ENCODE measurements around the gene ANAPC1. TPM values are rescaled to one million over a fixed set of nuclear protein-coding genes. Genes with fewer than 3 reads are reported as not detected.
"Not testable (repeated sequence)": the region's sequence is repeated elsewhere in the genome, so short reads cannot be mapped to it uniquely, and the experiment has no call there.

ANAPC1 gene
- total RNA-seq, 1 experiment from 2014 or later: 106 TPM

GRCh38 chr2:111812970-111813622, 70.9 kb downstream of the ANAPC1 start:
- not testable (repeated sequence) for H4K20me1 ChIP-seq (ENCODE audit: insufficient read depth, low read depth, low read length); H3K9ac ChIP-seq (ENCODE audit: low read length); H3K9me3 ChIP-seq (ENCODE audit: low read length); H3K4me1 ChIP-seq (ENCODE audit: low read length); H3K36me3 ChIP-seq (ENCODE audit: insufficient read depth, low read length); H3K9me2 ChIP-seq (replicated peaks; ENCODE audit: insufficient read depth, low read length); H2AFZ ChIP-seq (ENCODE audit: low read length); H3K27me3 ChIP-seq (ENCODE audit: low read length); H3K4me3 ChIP-seq (ENCODE audit: low read length); H3K79me2 ChIP-seq (ENCODE audit: low read length); H3K27ac ChIP-seq (ENCODE audit: low read length); H3K4me2 ChIP-seq (ENCODE audit: low read depth, low read length, poor library complexity, severe bottlenecking); DNase-seq

GRCh38 chr2:111790633-111791032, 93.4 kb downstream of the ANAPC1 start:
- not testable (repeated sequence) for H3K27ac ChIP-seq (ENCODE audit: low read length); H3K36me3 ChIP-seq (ENCODE audit: insufficient read depth, low read length); H3K9me2 ChIP-seq (replicated peaks; ENCODE audit: insufficient read depth, low read length); H4K20me1 ChIP-seq (ENCODE audit: insufficient read depth, low read depth, low read length); H3K4me2 ChIP-seq (ENCODE audit: low read depth, low read length, poor library complexity, severe bottlenecking); H3K79me2 ChIP-seq (ENCODE audit: low read length); H3K27me3 ChIP-seq (ENCODE audit: low read length); H3K9ac ChIP-seq (ENCODE audit: low read length); H3K9me3 ChIP-seq (ENCODE audit: low read length); H3K4me1 ChIP-seq (ENCODE audit: low read length); DNase-seq; H2AFZ ChIP-seq (ENCODE audit: low read length); H3K4me3 ChIP-seq (ENCODE audit: low read length)

GRCh38 chr2:111784081-111784480, 99.9 kb downstream of the ANAPC1 start:
- H3K4me2 ChIP-seq (ENCODE audit: low read depth, low read length, poor library complexity, severe bottlenecking); H3K4me3 ChIP-seq (ENCODE audit: low read length); H3K27me3 ChIP-seq (ENCODE audit: low read length); H3K9me3 ChIP-seq (ENCODE audit: low read length); H3K9me2 ChIP-seq (replicated peaks; ENCODE audit: insufficient read depth, low read length); H3K36me3 ChIP-seq (ENCODE audit: insufficient read depth, low read length); H2AFZ ChIP-seq (ENCODE audit: low read length); H3K9ac ChIP-seq (ENCODE audit: low read length); DNase-seq; H4K20me1 ChIP-seq (ENCODE audit: insufficient read depth, low read depth, low read length); H3K4me1 ChIP-seq (ENCODE audit: low read length); H3K79me2 ChIP-seq (ENCODE audit: low read length); H3K27ac ChIP-seq (ENCODE audit: low read length): not testable (repeated sequence)

GRCh38 chr2:111782195-111782594, 101.8 kb downstream of the ANAPC1 start:
- not testable (repeated sequence) for H3K9me3 ChIP-seq (ENCODE audit: low read length); H3K4me3 ChIP-seq (ENCODE audit: low read length); H3K27me3 ChIP-seq (ENCODE audit: low read length); DNase-seq; H3K79me2 ChIP-seq (ENCODE audit: low read length); H3K9me2 ChIP-seq (replicated peaks; ENCODE audit: insufficient read depth, low read length); H3K4me1 ChIP-seq (ENCODE audit: low read length); H4K20me1 ChIP-seq (ENCODE audit: insufficient read depth, low read depth, low read length); H2AFZ ChIP-seq (ENCODE audit: low read length); H3K36me3 ChIP-seq (ENCODE audit: insufficient read depth, low read length); H3K9ac ChIP-seq (ENCODE audit: low read length); H3K27ac ChIP-seq (ENCODE audit: low read length); H3K4me2 ChIP-seq (ENCODE audit: low read depth, low read length, poor library complexity, severe bottlenecking)

GRCh38 chr2:111781443-111782094, 102.4 kb downstream of the ANAPC1 start:
- H3K4me3 ChIP-seq (ENCODE audit: low read length); H3K9ac ChIP-seq (ENCODE audit: low read length); H3K4me1 ChIP-seq (ENCODE audit: low read length); H4K20me1 ChIP-seq (ENCODE audit: insufficient read depth, low read depth, low read length); H3K9me3 ChIP-seq (ENCODE audit: low read length); H3K27ac ChIP-seq (ENCODE audit: low read length); H3K79me2 ChIP-seq (ENCODE audit: low read length); H3K4me2 ChIP-seq (ENCODE audit: low read depth, low read length, poor library complexity, severe bottlenecking); H2AFZ ChIP-seq (ENCODE audit: low read length); H3K9me2 ChIP-seq (replicated peaks; ENCODE audit: insufficient read depth, low read length); DNase-seq; H3K27me3 ChIP-seq (ENCODE audit: low read length); H3K36me3 ChIP-seq (ENCODE audit: insufficient read depth, low read length): not testable (repeated sequence)

- not testable (repeated sequence) for H3K27me3 ChIP-seq (ENCODE audit: low read length); H3K79me2 ChIP-seq (ENCODE audit: low read length); H3K27ac ChIP-seq (ENCODE audit: low read length); H4K20me1 ChIP-seq (ENCODE audit: insufficient read depth, low read depth, low read length); H3K9me3 ChIP-seq (ENCODE audit: low read length); H2AFZ ChIP-seq (ENCODE audit: low read length); H3K4me3 ChIP-seq (ENCODE audit: low read length); H3K36me3 ChIP-seq (ENCODE audit: insufficient read depth, low read length); H3K4me1 ChIP-seq (ENCODE audit: low read length); H3K4me2 ChIP-seq (ENCODE audit: low read depth, low read length, poor library complexity, severe bottlenecking); DNase-seq; H3K9me2 ChIP-seq (replicated peaks; ENCODE audit: insufficient read depth, low read length); H3K9ac ChIP-seq (ENCODE audit: low read length)
Observed at GRCh38 chr2:111777155-111777554, 106.8 kb downstream of the ANAPC1 start.

- not testable (repeated sequence) for H3K9ac ChIP-seq (ENCODE audit: low read length); H3K4me1 ChIP-seq (ENCODE audit: low read length); H3K4me3 ChIP-seq (ENCODE audit: low read length); H4K20me1 ChIP-seq (ENCODE audit: insufficient read depth, low read depth, low read length); H3K9me3 ChIP-seq (ENCODE audit: low read length); H2AFZ ChIP-seq (ENCODE audit: low read length); H3K4me2 ChIP-seq (ENCODE audit: low read depth, low read length, poor library complexity, severe bottlenecking); H3K79me2 ChIP-seq (ENCODE audit: low read length); H3K27me3 ChIP-seq (ENCODE audit: low read length); H3K9me2 ChIP-seq (replicated peaks; ENCODE audit: insufficient read depth, low read length); H3K27ac ChIP-seq (ENCODE audit: low read length); H3K36me3 ChIP-seq (ENCODE audit: insufficient read depth, low read length); DNase-seq
Observed at GRCh38 chr2:111776296-111776695, 107.7 kb downstream of the ANAPC1 start.

- not testable (repeated sequence) for H4K20me1 ChIP-seq (ENCODE audit: insufficient read depth, low read depth, low read length); H3K36me3 ChIP-seq (ENCODE audit: insufficient read depth, low read length); H3K4me3 ChIP-seq (ENCODE audit: low read length); H3K27me3 ChIP-seq (ENCODE audit: low read length); DNase-seq; H3K9me3 ChIP-seq (ENCODE audit: low read length); H2AFZ ChIP-seq (ENCODE audit: low read length); H3K4me1 ChIP-seq (ENCODE audit: low read length); H3K4me2 ChIP-seq (ENCODE audit: low read depth, low read length, poor library complexity, severe bottlenecking); H3K9me2 ChIP-seq (replicated peaks; ENCODE audit: insufficient read depth, low read length); H3K27ac ChIP-seq (ENCODE audit: low read length); H3K9ac ChIP-seq (ENCODE audit: low read length); H3K79me2 ChIP-seq (ENCODE audit: low read length)
Observed at GRCh38 chr2:111772180-111772579, 111.8 kb downstream of the ANAPC1 start.

All from Karpas-422 (cell line).